ENCODE data around the gene EIF2A.

GRCh38 chr3:150503402-150504099 is 43.0 kb upstream of the EIF2A start:
- no peak for TF ChIP-seq POLR2A (IDR thresholded peaks at IDR 0.05)
- TF ChIP-seq, protein P1, sequence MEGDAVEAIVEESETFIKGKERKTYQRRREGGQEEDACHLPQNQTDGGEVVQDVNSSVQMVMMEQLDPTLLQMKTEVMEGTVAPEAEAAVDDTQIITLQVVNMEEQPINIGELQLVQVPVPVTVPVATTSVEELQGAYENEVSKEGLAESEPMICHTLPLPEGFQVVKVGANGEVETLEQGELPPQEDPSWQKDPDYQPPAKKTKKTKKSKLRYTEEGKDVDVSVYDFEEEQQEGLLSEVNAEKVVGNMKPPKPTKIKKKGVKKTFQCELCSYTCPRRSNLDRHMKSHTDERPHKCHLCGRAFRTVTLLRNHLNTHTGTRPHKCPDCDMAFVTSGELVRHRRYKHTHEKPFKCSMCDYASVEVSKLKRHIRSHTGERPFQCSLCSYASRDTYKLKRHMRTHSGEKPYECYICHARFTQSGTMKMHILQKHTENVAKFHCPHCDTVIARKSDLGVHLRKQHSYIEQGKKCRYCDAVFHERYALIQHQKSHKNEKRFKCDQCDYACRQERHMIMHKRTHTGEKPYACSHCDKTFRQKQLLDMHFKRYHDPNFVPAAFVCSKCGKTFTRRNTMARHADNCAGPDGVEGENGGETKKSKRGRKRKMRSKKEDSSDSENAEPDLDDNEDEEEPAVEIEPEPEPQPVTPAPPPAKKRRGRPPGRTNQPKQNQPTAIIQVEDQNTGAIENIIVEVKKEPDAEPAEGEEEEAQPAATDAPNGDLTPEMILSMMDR (IDR thresholded peaks at IDR 0.05) = no peak
